HG03280 (cell line): ENCODE data around the gene ALDH2.
"Not testable (repeated sequence)": the region's sequence is repeated elsewhere in the genome, so short reads cannot be mapped to it uniquely, and the experiment has no call there.

ENCODE experiments used
- ATAC-seq: cut with Tn5 transposase; IDR thresholded peaks from one replicate; pipeline ENCODE4 v1.9.1; 2021; ENCODE audit warnings: mild to moderate bottlenecking, moderate library complexity; ENCODE audit not compliant: unreplicated experiment

The ALDH2 gene

DNA sequence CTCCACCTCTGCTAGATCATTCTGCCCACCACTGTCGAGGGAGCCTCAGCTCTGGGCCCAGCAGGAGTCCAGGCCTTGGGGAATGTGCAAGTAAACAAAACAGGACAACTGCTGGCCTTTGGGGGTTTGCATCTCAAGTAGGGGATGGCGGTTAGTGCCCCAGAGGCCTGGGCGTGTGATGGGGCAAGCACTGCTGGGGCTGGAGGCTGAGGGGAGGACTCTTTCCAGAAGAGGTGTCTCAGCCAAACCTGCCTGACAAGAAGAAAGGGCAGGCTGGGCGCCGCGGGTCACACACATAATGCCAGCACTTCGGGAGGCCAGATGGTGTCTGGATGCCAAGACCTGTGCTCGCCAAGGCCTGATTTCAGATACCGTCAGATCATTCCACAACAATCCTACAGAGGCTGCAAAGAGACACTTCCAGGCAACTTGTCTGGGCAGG, 8.6 kb upstream of the ALDH2 start:
- no peak for ATAC-seq

- ATAC-seq, result no peak
Observed at GRCh38 chr12:111759271-111759670, 7.5 kb upstream of the ALDH2 start.

GRCh38 chr12:111759991-111760390, 6.7 kb upstream of the ALDH2 start:
- ATAC-seq, result no peak

- no peak for ATAC-seq
Observed at GRCh38 chr12:111761099-111761498, 5.6 kb upstream of the ALDH2 start.

DNA sequence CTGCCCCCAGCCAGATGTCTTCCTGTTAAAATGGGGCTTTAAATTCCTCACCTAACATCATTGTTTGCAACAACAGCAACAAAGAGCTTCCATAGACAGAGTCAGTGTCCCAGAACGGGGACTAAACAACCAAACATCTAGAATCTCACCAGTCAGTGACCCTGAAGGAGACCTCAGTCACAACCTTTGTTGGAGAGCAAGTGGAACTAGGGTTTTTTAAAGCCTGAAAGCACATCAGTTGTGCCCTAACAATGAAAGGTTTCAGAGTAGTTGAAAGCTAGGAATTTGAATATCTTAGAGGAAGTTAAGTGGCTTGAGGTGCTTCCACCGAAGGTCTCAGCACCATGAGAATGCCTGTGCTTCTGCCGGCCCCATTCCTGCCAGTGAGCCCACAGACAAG, 5.0 kb upstream of the ALDH2 start:
- no peak for ATAC-seq

GRCh38 chr12:111763552-111763951, 3.2 kb upstream of the ALDH2 start:
- ATAC-seq, result not testable (repeated sequence)

GRCh38 chr12:111764120-111764821, 2.5 kb upstream of the ALDH2 start:
- ATAC-seq, result no peak

DNA sequence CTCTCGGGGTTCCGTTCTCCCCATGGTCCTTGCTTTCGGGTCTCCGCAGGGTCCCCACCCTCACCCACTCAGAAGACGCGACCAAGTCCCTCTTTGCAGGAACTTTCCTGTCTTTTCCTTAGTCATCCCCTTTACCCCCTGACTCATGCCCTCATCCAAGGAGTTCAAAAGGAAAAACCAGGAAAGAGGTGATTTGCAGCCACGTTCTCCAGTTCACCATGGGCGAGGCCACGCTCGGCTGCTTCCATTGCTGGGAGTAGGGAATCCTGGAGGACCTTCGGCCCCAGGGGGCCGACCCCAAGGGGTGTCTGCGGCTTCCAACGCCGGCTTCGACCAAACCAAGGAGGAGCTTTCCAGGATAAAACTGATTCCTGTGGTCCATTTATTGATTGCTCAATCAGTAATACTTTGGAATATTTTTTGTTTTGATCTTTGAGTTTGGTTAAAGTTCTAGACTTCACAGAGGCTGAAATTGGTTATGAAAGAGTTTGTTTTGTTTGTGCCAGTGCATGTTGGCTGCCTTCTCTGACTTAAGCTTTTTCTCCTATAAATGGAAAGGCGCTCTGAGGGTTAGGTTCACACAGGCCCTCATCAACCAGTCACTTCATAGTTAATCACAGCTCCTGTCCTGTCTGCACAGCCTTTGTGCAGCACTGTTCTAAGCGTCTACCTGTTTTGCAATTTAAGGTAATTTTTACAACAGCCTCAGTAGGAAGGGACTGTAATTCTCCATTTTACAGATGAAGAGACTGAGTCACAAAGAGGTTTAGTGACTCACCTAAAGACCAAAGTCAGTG, 827 bp downstream of the ALDH2 start:
- ATAC-seq, result no peak

DNA sequence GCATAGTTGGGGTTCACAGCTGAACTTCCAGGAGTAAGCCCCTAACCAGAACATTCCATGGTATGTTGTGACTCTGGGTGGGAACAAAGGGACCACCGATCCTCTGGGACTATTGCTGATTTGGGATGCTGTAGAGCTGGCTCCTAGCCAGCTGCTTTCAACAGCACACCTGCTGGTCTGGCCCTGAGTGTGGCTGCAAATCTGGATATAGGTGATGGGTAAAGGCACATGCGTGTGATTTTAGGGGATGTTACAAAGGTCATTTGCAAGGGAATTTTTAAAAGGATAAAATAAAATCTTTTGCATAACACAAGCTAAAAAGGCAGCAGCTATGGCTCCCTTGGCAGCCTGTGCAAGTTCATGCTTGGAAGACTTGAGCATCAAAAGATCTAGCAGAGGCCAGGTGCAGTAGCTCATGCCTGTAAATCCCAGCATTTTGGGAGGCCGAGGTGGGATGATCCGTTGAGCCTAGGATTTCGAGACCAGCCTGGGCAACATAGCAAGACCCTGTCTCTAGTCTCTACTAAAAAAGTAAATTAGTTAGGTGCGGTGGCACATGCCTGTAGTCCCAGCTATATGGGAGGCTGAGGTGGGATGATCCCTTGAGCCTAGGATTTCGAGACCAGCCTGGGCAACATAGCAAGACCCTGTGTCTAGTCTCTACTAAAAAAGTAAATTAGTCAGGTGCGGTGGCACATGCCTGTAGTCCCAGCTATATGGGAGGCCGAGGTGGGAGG, 1.6 kb downstream of the ALDH2 start:
- no peak for ATAC-seq

DNA sequence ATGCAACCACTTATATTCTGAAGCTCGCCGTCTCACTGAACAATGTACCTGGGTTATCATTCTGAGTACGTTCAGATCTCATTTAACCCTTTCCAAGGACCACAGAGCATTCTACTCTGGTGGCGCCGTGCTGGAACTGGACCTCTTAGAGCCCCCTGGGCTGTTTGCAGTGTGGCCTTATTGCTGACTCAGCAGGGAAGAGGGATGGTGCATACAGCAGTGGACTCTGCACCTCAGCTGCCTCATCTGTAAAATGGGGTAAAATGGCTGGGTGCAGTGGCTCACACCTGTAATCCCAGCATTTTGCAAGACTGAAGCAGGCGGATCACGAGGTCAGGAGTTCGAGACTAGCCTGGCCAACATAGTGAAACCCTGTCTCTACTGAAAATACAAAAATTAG, 2.9 kb downstream of the ALDH2 start:
- no peak for ATAC-seq

DNA sequence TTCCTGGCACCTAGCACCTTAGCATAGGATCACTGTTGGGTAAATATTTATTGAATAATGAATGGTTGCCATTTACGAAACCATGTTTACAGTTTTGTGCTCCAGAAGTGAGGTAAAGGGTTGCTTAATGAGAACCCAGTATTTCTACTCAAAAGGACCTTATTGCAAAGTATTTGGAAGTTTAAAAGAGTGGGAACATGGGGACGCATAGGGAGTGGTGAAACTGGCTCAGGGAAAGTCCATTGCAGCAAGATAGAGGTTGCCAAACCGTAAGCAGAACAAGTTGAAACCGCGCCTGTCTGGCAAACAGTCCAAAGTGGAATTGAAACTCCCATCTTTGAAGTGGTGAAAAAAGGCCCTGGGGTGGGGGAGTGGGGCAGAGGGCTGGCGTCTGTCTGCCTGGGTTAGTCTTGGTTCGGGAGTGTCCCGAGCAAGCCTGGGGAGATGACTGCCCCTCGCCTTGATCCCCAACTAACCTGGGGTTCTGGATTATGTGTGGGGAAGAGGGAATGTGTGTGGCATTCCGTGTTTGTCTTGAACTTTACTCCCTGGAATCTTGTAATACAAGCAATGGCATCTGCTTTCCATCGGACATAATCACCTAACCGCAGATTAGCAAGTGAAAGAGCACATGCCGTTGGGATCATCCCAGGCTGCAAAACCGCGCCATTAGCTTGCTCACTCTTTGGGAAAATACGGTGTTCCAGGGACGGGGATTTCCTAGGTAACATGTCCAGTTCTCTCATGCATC, 7.2 kb downstream of the ALDH2 start:
- peak; percentile 61 for ATAC-seq

DNA sequence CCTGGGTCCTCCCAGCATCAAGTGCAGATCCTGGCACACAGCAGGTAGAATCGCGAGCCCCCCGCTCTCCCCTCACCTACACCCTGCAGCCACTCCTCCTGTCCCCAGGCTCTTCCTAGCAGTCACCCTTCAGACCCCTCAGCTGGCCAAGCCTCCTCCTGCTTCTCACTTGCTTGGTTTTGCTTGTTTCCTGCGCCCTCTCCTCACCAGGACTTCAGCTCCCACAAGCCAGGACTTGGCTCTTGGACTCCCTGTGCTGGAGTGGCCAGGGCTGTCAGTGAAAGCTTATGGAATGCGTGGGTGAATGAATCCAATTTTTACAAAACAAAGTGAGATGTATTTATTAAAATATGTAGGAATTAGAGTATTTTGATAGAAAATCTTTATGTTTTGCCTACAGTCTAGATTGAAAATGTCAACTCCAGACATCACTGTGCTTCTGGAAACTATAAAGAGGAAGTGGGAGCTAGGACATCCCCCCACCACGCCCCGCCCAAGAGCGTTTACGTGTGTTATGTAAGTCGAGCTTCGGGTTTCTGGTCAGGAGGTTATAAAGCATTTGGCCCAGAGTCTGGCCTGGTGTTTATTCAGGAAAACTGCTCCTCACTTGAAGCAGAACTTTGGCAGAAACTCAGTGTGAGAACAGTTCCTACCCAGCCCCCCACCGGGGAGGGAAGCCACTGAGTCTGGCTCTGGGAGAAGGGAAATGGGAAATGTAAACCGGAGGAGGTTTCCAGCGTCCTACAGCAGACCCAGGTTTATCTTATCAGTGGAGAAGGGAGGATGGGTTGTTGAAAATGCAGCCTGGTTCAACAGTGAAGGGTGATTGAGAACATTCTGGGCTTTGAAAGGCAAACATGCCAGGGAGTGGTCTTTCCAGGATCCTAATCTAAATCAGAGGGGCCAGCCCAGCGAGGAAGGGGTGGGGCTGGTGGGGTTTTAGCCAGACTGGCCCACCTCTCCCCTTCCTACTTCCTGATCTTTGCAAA, 8.8 kb downstream of the ALDH2 start:
- peak; percentile 67 for ATAC-seq

DNA sequence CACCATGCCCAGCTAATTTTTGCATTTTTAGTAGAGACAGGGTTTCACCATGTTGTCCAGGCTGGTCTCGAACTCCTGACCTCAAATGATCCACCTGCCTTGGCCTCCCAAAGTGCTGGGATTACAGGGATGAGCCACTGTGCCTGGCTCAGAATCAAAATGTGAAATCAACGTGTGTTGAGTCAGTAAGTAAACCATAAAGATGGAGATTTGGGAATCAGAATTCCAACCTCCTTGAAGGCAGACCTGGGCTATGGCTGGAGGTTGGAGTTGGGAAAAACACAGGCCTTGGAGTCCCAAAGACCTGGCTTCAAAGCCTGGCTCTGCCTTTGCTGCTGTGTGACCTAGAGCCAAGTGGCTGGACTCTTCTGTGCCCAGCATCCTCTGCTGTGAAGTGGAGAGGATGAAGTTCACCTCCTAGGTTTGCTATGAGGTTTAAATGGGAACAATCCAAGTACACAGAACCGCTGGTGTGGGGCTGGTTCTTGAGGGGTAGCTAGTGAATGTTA, 10.2 kb downstream of the ALDH2 start:
- no peak for ATAC-seq

DNA sequence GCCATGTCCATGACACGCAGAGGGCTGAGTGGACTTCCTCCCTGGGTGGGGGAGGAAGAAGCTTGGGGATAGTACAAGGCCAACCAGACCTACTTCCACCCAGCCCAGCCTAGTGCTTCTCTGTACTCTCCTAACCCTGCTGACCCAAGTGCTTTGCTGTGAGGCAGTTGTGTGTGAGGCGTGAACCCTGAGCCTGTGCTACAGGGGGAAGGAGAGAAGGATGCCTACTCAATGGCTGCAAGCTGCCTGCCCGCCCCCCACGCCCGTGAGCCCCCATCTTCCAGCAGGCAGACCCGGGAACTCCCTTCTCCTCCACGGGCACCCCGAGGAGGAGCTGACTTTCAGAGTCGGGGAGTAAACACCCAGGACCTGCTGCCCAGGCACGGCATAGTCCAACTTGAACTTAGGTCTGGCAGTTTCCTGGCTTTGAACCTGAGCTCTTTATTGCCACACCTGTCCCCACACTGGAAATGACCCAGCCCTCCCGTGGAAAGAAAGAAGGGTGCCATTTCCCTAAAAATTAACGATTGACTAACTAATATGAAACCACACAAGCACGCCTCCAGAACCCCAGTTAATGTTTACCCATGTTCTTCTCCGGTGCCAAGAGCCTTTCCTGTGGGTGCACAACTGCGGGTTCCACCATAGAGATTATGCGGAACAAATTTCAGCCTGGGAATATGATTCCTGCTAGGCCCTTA, 10.8 kb downstream of the ALDH2 start:
- no peak for ATAC-seq

- no peak for ATAC-seq
Observed at GRCh38 chr12:111780166-111780565, 13.4 kb downstream of the ALDH2 start.

DNA sequence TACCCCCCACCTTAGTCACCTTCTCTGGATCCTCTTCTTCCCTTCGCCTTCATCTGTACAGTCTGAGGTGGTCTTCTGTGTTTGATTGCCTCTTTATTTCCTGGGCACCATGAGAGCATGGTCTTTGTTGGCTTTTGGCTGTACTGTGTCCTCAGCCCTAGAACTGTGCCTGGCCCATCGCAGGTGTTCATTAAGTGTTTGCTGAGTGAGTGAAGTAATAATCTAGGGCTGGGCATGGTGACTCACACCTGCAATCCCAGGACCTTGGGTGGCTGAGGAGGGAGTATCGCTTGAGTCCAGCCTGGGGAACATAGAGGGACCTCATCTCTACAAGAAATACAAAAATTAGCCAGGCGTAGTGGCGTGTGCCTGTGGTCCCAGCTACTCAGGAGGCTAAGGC, 13.9 kb downstream of the ALDH2 start:
- ATAC-seq, result no peak

DNA sequence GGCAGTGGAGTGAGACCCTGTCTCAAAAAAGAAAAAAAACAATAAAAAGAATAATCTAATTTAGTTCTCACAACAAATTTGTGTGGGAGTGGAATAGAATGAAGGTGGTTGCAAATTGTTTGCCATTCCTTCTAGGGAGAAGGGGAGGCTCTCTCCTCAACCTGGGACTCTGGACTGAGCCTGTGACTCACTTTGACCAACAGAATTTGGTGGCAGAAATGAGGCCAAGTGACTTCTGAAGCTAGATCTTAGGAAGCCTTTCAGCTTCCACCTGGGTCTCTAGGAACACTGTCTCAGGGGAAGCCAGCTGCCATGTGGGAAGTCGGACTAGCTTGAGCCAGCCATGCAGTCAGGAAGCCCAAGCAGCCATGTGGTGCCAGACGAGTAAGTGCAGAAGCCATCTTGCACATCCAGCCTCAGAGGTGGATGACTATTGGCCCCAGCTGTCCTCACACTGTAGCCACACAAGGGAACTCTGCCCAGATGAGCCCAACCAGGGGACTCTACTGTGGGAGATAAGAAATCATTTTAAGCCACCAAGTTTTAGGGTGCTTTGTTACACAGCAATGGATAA, 14.4 kb downstream of the ALDH2 start:
- no peak for ATAC-seq

GRCh38 chr12:111783046-111783445, 16.3 kb downstream of the ALDH2 start:
- no peak for ATAC-seq

- no peak for ATAC-seq
Observed at GRCh38 chr12:111784953-111785352, 18.2 kb downstream of the ALDH2 start.
